GM19324 (cell line): ENCODE measurements around the gene IGF2BP1.
"Not testable (repeated sequence)": the region's sequence is repeated elsewhere in the genome, so short reads cannot be mapped to it uniquely, and the experiment has no call there.

Experiments
- ATAC-seq: cut with Tn5 transposase; IDR thresholded peaks from one replicate; pipeline ENCODE4 v1.9.1; 2021; ENCODE audit warnings: mild to moderate bottlenecking, moderate library complexity; ENCODE audit not compliant: unreplicated experiment, low FRiP score

Gene IGF2BP1

GRCh38 chr17:49049265-49049664 is 52.1 kb downstream of the IGF2BP1 start:
- no peak for ATAC-seq

GRCh38 chr17:49050611-49051010 is 53.4 kb downstream of the IGF2BP1 start:
- ATAC-seq, result no peak

DNA sequence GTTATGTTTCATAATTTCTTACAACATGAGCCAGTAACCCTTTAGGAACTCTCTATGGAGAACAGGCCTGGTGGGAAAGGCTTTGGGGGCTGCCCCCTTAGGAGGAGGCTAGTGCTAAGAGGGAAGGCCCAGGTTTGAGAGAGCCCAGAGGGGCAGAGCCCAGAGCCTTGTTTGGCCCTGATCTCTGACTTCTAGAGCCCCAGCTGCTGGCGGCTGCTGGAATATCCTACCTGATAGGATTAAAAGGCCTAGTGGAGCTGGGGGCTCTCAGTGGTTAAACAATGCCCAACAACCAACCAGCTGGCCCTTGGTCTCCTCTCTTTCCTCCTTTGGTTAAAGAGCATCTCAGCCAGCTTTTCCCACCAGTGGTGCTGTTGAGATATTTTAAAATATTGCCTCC is 54.1 kb downstream of the IGF2BP1 start:
- no peak for ATAC-seq

GRCh38 chr17:49053171-49053829 is 56.1 kb downstream of the IGF2BP1 start:
- no peak for ATAC-seq

GRCh38 chr17:49054342-49055092 is 57.3 kb downstream of the IGF2BP1 start:
- no peak for ATAC-seq

GRCh38 chr17:49055181-49055927 is 58.2 kb downstream of the IGF2BP1 start:
- ATAC-seq, result no peak

- ATAC-seq, result no peak
Observed at GRCh38 chr17:49061524-49061943, 64.3 kb downstream of the IGF2BP1 start.

GRCh38 chr17:49063652-49064051 is 66.5 kb downstream of the IGF2BP1 start:
- no peak for ATAC-seq

DNA sequence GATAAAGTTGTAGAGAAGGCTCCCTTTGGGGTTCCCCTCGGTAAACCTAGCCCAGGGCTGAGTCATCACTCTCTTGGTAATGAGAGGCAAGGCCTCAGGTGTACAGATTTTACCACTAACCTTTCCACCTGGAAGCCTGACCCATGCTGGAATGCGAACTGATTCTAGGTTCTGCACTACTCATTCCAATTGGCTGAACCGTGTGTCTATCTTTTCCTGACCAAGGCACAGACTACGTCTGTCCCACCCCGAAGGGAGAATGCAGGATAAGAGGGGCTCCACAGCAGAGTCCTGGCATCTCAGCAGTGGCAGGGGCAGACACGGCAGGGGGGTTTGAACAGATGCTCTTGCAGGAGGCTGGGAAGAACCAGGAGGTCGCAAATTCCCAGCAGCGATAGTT is 70.0 kb downstream of the IGF2BP1 start:
- no peak for ATAC-seq

- ATAC-seq, result no peak
Observed at GRCh38 chr17:49069585-49070273, 72.5 kb downstream of the IGF2BP1 start.

DNA sequence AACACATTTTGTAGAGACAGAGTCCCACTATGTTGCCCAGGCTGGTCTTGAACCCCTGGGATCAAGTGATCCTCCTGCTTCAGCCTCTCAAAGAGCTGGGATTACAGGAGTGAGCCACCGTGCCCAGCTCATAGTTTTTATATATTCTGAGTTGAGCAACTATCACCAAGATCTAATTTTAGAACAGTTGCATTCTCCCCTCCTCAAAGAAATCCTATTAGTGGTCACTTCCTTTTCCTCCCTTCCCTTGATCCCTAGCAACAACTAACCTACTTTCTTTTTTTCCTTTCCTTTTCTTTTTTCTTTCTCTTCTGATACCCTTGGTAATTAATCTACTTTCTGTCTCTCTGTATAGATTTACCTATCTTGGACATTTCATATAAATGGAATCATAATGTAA is 73.9 kb downstream of the IGF2BP1 start:
- no peak for ATAC-seq

DNA sequence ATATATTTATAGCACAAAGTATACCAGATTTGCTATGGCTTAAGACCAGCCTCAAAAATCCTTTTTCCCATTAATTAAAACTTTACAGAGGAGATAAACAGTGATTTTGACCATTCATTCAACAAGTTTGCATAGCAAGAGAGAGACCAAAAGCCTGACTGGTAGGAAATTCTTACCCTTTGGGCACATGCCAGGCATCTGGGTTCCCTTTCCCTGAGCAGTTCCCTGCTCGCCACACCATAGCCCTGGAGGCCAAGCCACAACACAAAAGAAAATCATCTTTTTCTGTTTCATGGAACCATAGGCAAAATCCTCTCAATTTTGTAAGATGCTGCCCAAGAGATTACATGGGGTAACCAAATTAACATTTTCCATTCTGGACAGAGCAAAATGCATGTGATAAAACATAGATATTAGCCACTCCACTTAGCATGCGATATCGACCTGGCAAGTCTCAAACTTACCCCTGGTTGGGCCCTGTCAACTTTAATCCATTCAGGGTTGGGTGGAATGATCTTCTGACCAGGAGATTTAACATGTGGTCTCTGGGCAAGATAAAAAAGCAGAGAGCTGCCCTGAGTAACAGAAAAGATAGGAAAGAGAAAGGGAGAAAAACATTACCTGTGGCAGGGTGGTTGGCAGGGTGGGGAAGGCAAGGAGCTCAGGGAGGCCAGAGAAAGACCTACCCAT is 77.8 kb downstream of the IGF2BP1 start:
- ATAC-seq, result no peak

GRCh38 chr17:49076573-49077384 is 79.6 kb downstream of the IGF2BP1 start:
- no peak for ATAC-seq

DNA sequence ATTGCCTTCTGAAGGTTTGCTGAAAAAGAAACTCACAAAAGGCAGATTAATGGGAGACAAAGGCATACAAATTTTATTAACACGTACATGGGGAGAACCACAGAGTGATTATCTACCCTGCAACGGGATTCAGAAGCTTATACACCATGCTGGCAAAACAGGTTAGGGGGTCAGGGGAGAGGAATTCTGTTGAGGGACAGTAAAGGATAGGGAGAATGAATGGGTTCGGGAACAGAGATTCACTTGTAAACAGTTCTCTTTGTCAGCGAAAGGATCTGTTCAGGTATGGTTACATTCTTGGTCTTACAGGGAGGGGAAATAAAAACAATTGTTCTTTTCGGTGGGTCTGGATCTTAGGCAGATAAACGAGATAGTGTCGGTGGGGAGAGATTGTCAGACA is 81.1 kb downstream of the IGF2BP1 start:
- no peak for ATAC-seq

GRCh38 chr17:49079840-49080663 is 82.9 kb downstream of the IGF2BP1 start:
- no peak for ATAC-seq

GRCh38 chr17:49082231-49082630 is 85.0 kb downstream of the IGF2BP1 start:
- ATAC-seq, result no peak

- not testable (repeated sequence) for ATAC-seq
Observed at GRCh38 chr17:49085046-49085445, 87.9 kb downstream of the IGF2BP1 start.

DNA sequence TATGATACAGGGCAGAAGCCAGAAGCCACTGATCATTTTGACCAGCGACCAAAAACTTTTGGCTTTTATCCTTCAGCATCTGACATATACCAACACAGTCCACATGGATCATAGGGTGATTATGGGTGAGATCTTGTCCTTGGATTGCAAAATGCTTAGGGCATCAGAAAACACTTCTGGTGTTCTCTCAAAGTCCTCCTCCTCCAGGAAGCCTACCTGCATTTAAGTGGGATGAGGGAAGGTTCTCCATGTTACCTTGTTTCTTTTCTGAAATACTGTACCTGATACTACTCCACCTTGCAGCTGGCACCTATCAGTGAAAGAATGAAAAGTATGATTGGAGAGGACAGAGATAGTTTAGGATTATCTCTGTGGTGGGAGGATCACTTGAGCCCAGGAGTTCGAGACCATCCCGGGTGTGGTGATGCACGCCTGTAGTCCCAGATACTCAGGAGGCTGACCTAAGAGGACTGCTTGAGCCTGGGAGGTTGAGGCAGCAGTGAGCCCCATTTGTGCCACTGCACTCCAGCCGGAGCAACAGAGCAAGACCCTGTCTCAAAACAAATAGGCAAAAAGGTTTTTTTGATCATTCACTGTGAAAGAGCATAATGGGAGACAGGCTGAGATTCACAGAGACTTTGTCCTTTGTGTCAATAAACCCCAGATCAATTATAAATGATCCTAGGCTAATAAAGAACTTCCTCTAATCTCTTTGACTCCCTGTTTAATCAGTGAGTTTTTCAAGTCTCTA is 88.6 kb downstream of the IGF2BP1 start:
- no peak for ATAC-seq
